Nucleus accumbens (tissue), 56 donors: ENCODE data around the gene CCDC116.
A peak's percentile ranks its signal among the peaks of the same experiment; 100 is the strongest.
"Not testable (repeated sequence)": the region's sequence is repeated elsewhere in the genome, so short reads cannot be mapped to it uniquely, and the experiment has no call there.

Experiments used
- DNase-seq, 56 donors: peaks; one replicate each; lab custom pipeline; 2025; lab: John Stamatoyannopoulos, UW

Gene CCDC116

DNA sequence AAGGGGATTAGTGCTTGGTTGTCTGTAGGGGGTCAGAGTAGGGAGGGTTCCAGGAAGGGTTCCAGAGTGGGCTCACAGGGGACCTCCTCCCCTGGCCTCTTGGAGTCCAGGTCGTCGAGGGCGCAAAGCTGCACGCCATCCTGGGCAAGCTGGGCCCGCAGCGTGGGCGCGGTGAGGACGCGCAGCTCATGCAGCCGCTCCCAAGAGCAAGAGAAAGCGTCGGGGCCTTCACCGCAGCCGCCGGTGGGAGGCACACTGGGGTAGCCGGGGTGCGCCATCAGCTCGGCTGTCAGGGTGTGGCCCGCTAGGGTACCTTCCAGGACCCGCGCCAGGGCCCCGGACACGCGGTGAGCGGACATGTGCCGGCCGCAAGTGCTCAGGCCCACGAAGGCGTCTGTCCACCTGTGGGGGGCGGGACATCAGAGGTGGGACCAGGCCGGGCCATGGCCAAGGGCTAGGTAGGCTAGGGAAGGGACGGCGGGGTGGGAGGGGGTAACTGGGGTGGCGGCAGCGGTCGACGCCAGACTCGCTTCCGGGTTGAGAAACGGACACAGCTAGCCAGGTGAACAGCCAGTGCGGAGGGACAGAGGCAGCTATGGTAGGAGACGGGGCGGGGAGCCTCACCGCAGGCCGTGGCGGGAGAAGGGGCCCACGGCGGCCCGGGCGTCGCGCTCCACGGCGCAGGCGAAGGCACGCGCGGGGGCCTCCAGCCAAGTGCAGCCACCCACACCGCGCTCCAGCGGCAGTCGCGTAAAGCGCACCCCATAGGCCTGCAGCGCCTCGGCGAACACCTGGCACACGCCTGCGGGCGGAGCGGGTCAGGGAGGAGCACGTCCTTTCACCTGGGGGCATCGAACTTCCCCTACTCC lies 3.9 kb upstream of the CCDC116 start:
- DNase-seq: peak in 2 of 56 donors; percentile 48 to 54

DNA sequence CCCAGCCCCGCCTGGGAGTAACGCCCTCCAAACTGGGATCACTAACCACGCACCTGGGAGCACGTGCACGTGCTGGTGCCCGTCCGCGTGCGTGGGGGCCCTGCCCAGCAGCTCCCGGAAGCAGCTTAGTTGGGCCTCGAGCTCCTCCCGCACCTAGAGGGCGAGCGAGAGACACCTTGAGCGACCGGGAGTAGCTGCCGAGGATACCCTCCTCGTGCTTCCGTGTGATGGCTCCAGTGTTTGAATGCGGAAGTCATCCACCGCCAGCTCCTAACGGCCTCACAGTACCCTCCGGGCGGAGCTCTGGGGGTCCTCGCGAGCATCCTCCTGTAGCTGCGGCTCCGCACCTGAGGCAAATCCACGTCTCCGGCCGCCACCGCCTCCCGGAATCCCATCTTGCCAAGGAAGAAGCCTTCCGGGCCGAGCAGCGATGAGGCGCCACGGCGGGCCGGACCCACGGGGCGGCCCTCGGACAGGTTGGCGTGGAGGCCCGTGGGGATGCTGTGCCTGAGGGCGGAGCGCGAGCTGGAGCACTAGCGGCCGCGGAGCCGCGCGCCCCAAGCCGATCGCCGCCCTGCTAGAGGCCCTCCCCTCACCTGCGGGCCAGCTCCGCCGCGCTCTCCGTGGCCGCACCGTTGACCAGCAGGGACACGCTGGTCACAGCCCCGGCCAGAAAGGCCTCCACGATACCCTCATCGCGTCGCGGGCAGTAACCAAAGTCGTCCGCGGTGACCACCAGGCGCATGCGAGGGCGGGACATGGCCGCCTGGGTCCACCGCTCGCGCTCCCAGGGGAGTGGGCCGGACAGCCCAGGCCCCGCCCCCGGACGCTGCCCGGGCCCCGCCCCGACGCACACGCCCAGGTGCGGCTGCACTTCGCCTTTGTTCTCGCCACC lies 3.1 kb upstream of the CCDC116 start, which contains the start of gene YDJC:
Gene YDJC (minus strand): TSS at position 768 of the 895 bp plus-strand sequence. CDS start 8 bp downstream, at position 760.
- DNase-seq: peak in 55 of 56 donors; percentile 34 to 93 (median 77)

DNA sequence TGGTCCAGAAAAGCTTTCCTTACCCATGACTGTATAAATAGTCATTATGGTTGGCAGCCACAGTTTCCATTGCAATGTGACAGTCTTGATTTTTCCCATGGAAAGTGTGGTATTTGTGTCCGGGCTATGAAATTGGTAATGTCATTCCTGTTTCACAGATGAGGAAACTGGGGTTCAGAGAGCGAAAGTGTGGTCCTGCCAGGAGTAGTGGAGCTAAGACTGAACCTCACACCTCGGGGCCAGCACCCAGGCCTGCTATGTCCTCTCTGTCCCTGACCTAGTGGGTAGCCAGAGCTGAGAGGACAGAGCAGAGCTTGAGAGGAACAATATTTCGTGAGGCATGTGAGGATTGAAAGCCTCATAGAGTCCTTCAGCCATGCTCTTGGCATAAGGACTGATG lies 1.5 kb upstream of the CCDC116 start:
- DNase-seq: no peak

DNA sequence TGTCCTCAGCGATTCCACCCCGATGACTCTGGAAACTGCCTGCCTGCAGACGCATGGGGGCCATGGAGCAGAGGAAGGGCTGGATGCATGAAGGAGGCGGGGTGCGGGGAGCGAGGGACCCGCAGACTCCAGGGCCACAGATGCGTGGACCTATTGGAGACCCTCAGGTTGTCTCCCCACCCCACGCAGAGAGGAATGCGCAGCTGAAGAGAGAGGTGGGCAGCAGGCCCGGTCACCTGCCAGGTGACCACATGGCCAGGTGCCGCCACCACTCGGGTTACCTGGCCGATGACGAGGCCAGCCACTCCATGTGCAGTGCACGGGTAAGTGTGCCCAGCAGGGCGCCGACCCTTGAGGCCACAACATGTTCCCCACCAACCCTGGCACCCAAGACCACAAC lies 371 bp downstream of the CCDC116 start:
- no peak for DNase-seq

DNA sequence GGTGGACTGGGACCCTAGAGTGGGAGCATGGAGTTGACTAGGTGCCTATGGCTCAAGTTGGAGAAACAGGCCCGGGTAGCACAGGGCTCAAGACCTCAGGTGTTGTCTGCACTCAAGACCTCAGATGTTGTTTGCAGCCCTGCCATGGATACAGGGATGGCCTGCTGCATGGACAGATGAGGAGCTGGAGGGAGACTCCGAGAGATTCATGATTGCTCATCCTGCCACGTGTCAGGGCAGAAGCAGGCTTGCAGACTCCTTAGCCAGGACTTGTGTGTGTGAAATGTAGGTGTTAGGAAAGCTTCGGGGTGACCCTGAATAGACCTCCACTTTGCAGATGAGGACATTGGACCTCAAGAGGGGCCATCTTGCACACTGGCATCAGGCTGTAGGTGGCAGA lies 921 bp downstream of the CCDC116 start:
- no peak for DNase-seq

DNA sequence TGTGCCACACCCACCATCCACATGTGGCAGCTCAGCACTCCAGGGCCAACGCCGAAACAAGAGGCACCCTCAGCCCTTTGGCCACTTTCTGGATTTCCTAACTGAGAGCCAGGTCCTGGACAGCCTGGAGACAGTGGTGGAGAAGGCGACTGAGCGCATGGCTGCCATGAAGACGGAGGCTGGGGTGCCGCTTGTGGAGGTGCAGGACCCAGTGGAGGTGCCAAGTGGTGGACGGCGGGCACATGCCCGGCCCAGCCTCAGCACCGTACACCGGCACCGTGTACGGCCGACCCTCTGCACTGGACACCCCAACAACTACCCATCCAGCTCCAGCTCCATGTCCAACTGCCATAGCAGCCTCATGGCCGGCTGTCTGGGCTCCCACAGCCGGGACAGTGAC lies 1.5 kb downstream of the CCDC116 start:
- no peak for DNase-seq

DNA sequence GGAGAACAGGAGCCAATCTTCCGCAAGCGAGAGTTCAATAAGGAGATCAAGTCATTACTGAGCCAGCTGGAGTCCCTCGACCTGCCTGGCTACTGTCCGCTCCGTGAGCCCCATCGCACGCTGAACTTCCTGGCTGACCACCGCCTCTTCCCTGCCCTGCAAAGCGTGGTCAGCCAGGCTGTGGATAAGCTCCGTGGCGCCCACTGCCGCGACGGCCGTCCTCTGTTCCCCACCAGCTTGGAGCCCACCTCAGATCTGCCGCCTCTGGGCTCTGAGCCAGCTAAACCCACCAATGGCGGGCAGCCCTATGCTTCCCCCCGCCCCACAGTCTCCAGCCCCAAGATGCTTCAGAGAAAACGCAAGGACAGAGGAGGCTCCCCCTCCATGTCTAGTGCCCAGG lies 2.3 kb downstream of the CCDC116 start:
- no peak for DNase-seq

DNA sequence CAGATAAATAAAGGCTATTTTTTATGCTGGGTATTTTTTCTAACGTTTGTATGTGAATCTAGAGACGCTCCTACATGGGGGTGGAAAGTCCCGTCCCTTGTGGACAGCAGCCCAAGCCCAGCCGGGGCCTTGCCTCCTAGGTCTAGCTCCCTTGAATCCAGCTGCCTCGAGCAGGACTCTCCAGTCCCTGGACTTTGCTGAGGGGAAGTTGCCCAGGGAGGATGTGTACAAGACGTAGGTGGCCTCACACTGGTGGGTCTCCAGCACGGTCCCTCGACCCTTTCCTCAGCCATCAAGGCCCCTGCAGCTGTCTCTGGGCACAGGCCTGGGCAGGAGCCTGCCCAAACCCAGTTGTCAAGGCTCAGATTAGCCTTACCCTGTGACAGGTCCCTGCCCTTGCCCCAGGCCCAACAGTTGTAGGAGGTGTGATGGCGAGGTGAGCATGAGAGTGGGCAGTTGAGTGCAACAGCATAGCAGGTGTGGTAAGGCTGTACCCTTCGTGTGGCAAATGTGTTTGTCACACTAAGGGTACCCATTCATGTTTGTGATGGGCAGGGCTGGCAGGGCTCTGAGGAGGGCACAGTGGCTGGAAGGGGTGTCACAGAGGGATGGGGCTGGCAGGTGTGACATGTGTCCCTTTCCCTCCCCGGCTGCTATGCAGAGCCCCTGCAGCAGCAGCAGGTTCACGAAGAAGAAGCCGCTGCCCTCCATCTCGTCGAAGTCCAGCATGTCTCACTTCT lies 3.4 kb downstream of the CCDC116 start:
- DNase-seq: no peak

DNA sequence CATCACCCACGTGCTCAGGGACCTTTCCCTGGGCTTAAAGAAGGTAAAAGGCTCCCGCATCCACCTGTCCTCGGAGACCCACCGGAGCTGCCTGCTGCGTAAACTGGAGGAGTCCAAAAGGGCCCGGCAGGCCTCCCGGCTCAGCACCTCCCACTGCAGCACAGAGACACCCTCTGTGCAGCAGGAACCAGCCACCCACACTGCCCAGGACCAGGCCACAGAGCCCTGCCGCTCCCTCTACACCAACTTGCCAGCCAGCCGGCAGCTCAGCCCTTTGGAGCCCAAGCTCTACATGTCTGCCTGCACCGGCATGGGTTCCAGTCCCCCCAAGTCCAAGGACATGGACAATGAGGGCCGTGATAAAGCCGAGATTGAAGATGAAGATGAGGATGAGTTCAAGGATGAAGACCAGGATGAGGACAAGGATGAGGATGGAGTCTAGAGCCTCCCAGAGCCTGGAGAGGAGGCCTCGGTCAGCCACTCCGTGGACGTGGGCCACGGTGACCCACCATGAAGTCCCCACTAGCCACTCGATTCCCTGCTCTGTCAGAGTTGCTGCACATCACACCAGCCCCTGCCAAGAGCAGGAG lies 4.2 kb downstream of the CCDC116 start:
- DNase-seq: no peak

DNA sequence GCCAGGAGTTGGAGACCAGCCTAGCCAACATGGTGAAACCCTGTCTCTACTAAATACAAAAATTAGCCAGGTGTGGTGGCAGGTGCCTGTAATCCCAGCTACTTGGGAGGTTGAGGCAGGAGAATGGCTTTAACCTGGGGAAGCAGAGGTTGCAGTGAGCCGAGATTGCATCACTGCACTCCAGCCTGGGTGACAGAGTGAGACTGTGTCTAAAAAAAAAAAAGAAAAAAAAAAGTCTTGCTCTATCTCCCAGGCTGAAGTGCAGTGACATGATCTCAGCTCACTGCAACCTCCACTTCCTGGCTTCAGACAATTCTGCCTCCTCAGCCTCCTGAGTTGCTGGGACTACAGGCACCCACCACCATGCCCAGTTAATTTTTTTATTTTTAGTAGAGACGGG lies 4.9 kb downstream of the CCDC116 start:
- DNase-seq: not testable (repeated sequence)

DNA sequence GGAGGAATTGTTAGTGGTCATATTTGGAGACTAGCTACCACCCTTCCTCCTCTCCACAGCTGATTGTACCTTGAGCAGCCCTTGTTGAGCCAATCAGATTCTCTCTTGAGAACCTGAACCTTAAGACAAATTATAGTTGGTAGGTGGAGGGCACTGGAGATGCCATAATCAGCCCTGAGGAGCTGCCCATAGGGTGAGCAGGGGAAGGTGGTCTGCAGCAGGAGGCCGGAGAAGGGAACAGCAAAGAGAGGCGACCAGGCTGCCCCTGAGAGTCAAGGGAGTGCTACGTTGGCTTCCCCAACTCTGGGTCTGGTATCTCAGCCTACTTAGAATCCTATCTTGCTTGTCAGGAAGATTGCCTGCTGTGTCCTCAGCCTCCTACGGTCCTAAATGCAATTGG lies 6.8 kb downstream of the CCDC116 start:
- DNase-seq: no peak

DNA sequence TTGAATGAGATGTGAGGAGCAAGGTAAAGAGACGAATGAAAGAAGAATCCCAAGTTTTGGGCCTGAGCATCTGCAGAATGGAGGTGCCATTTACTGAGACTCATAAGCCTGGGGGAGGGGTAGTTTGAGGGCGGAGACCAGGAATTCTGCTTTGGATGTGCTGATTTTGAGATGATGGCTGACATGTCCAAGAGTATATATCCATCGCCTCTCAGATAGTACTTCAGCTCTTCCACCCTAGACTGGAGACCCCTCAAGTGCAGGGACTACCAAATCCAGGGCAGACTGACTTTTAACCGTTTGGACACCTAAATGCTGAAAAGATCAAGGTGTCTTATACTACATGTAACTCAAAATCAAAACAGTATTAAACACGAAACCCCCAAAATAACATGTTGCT lies 8.2 kb downstream of the CCDC116 start:
- DNase-seq: no peak

DNA sequence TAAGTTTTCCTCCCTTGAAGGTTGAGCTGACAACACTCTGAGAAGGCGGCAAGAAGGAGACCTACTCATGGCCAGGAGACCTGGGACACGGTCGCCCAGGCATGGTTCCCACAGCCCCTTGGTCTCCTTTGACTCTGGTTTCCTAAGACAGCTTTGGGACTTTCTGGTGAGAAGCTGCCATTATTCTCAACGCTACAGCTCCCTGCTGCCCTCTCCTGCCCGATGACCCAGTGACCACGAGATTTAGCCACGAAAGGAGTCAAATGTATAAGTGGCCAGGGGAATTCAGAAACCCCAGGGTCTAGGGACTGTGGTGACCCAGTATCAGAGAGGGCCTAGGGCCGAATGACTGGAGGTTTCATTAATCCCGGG lies 8.8 kb downstream of the CCDC116 start:
- peak in 23 of 56 donors; percentile 20 to 65 (median 42) for DNase-seq

DNA sequence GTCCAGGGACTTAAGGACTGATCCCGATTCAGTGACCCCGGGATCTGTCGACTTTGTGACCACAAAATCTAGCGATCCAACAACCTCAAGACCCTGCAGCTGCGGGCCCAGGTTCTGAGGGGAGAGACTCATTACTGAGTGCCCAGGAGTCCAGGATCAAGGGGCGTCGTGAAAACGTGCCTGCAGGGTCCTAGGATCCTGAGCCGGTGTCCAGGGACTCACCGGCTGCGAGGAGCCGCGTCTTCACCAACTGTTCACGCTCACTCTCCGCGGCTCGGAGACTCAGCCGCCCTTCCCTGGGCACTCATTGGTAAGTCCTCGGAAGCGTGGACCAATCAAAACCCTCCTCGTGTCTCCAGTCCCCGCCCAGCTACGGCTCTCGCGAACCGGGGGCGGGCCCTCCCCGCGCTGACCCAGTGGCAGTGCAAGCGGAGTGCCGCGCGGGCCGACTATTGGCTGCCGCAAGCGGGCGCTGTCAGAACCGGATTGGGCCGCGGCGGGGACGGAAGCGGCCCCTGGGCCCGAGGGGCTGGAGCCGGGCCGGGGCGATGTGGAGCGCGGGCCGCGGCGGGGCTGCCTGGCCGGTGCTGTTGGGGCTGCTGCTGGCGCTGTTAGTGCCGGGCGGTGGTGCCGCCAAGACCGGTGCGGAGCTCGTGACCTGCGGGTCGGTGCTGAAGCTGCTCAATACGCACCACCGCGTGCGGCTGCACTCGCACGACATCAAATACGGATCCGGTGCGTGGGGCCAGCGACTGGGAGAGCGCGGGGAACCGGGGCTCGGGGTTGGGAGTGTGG lies 9.4 kb downstream of the CCDC116 start, which contains the start of gene SDF2L1:
Gene SDF2L1 (plus strand): TSS at position 514 of the 795 bp plus-strand sequence. CDS start 35 bp downstream, at position 549.
- DNase-seq: peak; percentile 74 to 98 (median 96)

DNA sequence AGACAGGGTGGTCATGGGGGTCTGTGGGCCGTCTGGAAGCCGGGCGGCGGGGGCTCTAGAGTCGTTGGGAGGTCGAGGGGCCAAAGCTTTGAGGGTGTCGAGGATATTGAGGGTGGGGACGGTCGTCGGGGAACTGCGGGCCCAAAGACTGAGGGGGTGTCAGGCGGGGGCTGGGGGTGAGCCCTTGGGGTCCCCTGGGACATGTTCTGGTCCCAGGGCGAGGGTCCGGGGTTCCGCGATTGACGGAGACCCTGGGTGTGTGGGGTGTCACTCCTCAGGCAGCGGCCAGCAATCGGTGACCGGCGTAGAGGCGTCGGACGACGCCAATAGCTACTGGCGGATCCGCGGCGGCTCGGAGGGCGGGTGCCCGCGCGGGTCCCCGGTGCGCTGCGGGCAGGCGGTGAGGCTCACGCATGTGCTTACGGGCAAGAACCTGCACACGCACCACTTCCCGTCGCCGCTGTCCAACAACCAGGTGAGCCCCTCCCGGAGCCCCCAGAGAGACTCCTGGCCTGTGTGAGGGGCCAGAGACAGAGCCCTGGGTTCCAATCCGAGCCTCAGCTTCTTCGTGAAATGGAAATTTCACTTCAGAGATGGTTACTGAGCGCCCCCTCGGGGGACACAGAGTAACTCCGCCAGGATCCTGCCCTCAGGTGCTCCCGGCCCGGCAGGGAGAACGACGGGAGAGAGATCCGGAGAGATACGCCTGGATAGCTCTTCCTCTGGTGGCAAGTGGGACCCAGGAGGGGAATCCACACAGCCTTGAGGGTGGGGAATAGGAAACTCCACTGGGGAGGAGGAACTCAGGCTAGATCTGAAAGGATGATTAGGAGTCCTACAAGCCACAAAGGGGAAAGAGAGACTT lies 10.3 kb downstream of the CCDC116 start:
- DNase-seq: peak in 24 of 56 donors; percentile 5 to 59 (median 23)

DNA sequence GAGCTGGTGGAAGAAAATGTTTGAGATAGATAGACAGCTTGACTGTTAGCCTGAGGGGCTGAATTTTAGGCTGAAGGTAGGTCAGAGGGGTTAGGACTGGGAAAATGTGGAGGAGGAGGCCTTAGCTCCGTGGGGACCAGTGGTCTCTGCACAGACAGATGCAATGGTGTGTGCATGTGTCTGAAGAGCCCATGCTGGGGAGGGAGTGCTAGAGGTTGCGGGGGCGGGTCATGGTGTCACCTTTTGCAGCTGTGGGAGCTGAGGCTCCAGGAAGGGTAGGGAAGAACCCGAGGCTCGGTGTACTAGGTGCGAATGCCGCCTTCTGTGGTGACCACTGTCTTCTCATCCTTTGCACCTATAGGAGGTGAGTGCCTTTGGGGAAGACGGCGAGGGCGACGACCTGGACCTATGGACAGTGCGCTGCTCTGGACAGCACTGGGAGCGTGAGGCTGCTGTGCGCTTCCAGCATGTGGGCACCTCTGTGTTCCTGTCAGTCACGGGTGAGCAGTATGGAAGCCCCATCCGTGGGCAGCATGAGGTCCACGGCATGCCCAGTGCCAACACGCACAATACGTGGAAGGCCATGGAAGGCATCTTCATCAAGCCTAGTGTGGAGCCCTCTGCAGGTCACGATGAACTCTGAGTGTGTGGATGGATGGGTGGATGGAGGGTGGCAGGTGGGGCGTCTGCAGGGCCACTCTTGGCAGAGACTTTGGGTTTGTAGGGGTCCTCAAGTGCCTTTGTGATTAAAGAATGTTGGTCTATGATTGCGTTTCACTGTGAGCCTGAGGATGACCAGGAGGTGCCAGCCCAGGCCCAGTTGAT lies 11.2 kb downstream of the CCDC116 start:
- DNase-seq: no peak

DNA sequence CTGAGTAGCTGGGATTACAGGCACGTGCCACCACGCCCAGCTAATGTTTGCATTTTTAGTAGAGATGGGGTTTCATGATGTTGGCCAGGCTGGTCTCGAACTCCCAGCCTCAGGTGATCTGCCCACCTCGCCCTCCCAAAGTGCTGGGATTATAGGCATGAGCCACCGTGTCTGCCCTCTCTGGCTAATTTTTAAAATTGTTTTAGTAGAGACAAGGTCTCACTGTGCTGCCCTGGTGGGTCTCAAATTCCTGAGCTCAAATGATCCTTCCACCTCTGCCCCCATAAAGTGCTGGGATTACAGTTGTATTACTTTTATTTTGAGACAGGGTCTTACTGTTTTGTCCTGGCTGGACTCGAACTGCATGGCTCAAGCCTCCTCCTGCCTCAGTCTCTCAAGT lies 13.0 kb downstream of the CCDC116 start:
- not testable (repeated sequence) for DNase-seq
